Measurements from ENCODE around the gene PNPO. TPM values are rescaled to one million over a fixed set of nuclear protein-coding genes. Genes with fewer than 3 reads are reported as not detected.

The PNPO gene
- 28.5 and 73.5 TPM in 2 replicates for total RNA-seq

DNA sequence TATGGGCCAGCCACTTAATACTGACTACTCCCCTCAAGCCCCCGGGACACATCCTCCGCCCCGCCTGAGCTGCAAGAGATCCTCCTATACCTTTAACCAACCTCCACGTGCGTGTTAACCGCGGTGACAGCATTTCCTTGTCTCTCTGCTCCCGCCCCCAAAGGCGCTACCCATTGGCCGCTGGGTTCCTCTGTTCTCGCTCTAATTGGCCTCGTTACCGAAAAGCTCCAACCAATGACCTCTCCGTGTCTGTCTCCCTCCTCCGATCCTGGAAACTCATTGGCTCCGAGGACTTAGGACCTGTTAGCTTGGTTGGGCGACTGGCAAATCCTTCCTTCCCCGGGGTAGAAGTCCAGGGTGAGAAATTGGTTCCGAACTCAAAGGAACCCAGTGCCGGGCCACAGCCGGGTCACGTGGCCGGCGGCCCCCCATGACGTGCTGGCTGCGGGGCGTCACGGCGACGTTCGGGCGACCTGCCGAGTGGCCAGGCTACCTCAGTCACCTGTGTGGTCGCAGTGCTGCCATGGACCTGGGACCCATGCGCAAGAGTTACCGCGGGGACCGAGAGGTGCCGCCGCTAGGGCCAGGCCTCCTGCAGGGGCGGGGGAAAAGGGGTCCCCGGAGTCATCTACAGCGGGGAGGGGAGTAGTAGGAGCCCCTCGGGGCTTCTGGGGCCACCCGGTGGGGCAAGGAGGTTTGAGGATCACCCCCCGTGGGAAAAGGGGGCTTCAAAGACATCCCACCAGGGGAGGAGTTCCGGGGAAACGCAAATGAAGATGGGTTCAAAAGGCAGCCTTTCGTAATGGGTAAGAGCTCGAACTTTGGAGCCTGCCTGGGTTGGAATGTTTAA is at the start of gene PNPO:
Gene PNPO, plus strand, starts transcription at position 326 of the 850 bp plus-strand sequence. Its CDS starts 105 bp downstream, at position 431.

DNA sequence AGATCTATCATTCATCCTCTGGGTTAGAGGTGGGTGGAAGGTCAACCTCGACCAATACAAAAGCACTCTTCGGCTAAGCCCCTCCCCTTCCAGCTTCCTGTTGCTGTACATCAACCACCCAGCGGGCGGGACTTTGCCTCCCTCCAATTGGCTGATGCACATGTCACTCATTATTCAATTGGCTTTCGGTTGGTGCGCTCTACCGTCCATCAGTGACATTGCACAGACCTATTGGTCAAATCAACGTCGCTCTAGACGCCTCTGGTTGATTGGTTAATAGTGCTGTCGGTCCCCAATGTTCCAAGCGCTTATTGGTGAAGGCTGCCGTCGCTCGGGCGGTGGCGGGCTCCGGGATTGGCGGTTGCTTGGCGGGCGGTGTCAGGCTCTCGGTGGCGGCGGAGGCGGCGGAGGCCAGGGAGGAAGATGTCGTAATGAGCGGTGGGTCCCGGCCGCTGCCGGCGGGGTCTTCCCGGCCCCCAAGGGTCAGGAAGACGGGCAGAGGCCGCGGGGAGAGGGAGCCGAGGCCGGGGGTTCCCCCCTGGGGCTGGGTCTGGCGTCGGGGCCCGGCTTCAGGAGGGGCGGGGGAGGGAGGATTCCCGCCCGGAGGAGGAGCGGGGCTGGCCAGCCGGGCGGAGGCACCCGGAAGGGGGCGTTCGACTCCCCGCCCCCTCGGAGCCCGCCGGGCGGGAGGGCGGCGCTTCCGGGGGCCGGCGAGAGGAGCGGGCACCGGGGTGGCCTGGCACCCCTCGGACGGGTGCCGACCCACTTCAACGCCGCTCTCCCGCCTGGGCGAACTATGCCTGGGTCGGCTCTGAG is 45.3 kb upstream of the PNPO start, which contains the start of gene SP2:
Gene SP2, plus strand, starts transcription at position 381 of the 816 bp plus-strand sequence. Its CDS starts 51 bp downstream, at position 432.

DNA sequence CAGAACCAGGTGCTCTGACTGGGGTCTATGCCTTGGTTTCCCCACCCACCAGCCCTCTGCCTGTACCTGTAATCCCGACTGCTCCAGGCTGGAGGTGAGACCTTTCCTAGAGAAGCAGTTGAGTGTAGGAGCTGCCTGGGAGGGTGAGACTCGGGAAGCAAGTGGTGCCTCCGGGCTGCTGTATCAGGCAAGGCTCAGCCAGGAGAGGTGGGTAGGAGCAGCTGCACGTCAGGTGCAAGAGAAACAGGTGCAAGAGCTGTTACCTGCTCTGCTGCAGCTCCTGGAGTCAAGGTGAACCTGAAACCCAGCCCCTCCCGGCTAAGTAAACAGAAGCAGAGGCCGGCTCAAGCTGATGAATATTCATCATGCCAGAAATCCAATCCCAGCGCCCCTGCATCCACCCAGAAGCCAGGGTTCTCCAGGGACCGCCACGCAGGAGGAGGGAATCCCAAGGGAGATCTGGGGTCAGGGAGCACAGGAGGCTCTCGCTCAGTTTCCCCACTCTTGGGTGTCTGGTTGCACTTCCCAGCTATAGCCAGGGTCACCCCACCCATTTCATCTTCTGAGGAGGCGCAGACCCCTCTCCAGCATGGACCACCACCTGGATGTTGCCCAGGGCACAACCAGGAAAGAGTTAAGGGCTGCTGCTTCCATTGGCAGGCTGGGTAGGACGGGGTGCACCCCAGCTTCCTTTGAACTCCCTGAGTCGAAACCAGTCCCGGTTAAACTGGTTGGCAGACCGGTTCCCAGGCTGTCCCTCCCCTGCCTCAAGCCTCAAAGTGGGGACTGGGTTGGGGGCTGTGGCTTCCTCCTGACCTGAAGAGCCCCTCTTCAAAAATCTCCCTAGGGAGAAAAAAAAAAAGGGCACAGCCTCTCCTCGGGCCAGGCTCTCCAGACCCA is 16.5 kb downstream of the PNPO start, which contains the start of gene PRR15L:
Gene PRR15L, minus strand, starts transcription at position 293 of the 900 bp plus-strand sequence. CDS start 4,649 bp downstream, outside the sequence.

DNA sequence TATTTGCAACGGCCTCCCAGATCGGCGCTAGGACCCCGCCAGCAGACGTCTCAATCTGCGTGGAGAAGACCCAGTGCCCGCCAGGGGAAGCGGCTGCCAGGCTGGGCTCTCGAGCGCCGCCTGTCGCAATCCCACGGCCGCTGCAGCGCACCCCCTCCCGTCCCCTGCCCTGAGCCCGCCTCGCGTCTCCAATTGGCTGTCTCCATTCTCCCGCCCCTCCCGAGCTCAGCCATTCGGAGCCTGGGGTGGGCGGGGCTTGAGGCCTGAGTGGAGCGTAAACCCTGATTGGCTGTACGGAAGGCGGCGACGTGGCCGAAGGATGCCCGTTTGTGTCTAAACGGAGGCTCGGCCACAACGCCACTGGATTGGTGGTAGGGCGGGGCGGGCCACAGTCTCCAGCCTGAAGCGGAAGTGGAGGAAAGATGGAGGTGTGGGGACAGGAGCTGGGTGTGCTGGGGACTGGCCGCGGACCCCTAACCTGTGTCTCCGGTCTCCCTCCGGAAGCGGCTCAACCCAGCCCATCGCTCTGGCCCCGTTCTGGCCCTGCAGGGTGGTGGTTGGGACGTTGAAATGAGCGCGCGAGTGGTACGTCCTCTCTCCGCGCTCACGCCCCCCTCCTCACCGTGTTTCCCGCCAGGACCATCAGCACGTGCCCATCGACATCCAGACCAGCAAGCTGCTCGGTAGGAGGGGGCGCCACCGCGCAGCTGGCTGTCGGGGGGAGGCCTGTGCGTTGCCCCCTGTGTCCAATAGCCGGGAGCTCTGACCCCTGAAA is 29.5 kb downstream of the PNPO start, which contains the start of gene CDK5RAP3:
Gene CDK5RAP3, plus strand, starts transcription at position 389 of the 775 bp plus-strand sequence. Its CDS starts 34 bp downstream, at position 423.

Other genes starting within 250 kb of the PNPO start
- gene TBKBP1, start 247.4 kb upstream of the PNPO start, total RNA-seq = 8.5 and 9.5 TPM in 2 replicates
- not detected in 2 replicates for gene TBX21, start 208.3 kb upstream of the PNPO start, total RNA-seq
- gene OSBPL7, start 119.8 kb upstream of the PNPO start, total RNA-seq = 5.8 and 9.7 TPM in 2 replicates
- 42.4 and 45.2 TPM in 2 replicates for gene MRPL10, start 110.0 kb upstream of the PNPO start, total RNA-seq
- gene LRRC46, start 109.9 kb upstream of the PNPO start, total RNA-seq = under 0.01 and 0.35 TPM in 2 replicates
- gene SCRN2, start 100.3 kb upstream of the PNPO start, total RNA-seq = 27.5 and 29.7 TPM in 2 replicates
- not detected in 2 replicates for gene SP6, start 90.4 kb upstream of the PNPO start, total RNA-seq
- gene SP2, start 45.3 kb upstream of the PNPO start, total RNA-seq = 1.1 and 2.3 TPM in 2 replicates
- gene PRR15L, start 16.3 kb downstream of the PNPO start, total RNA-seq = not detected in 2 replicates
- 56.2 and 84.4 TPM in 2 replicates for gene CDK5RAP3, start 29.5 kb downstream of the PNPO start, total RNA-seq
- gene COPZ2, start 96.2 kb downstream of the PNPO start, total RNA-seq = 87.7 and 94.6 TPM in 2 replicates
- 95.1 and 121 TPM in 2 replicates for gene NFE2L1, start 106.8 kb downstream of the PNPO start, total RNA-seq
- gene CBX1, start 159.9 kb downstream of the PNPO start, total RNA-seq = 59.4 and 69.8 TPM in 2 replicates
- gene SNX11, start 166.2 kb downstream of the PNPO start, total RNA-seq = 13.5 and 13.6 TPM in 2 replicates